ENCODE results near the gene CHD1L.
"Not testable (repeated sequence)": the region's sequence is repeated elsewhere in the genome, so short reads cannot be mapped to it uniquely, and the experiment has no call there.

CHD1L gene

DNA sequence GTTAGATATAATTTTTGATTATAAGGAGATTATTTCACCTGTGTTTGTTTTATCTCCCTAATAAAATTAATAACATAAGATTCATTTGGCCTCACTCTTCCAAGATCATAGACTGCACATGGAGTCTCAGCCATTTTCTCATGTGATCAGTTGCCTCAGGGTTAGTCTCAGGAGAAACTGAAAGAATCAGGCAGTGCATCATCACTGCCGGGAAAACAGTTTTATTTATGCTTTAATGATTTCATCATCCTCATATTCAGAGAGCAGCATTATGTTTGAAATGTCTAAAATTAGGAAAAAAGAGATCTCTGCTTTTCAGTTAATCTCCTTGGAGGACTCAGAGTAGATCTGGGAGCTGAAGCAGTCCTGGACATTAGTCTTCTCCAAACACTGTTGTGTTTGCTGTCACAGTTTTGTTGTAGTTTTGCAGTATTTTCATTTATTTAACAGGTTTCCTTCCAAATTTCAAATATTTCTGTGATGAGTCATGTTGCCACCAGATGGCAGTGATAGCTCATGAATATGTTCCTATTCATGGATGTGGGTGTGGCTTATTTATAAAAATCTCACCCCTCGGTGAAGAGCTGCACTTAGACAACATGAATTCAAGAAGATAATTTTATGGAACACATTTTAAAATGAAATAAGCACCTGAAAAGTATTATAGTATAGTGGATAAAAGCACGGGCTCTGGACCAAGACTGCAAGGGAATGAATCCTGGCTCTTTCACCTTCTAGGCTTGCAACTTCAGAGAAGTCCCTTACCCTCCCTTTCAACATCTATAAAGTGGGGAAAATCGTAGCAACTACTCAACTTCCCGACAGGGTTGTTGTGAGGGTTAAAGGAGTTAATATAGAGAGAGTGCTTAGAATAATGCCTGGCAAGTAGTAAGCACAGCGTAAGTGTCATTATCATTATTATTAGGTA lies 31.2 kb downstream of the CHD1L start:
- Histone ChIP-seq H3K4me1 (ENCODE audit: control insufficient read depth, insufficient read depth, low read length) (peaks cover 8% of the 10 kb centered on the region), H3K27ac (ENCODE audit: low read depth, low read length) (peak overlapping the region; percentile 6), H3K9ac (ENCODE audit: low read depth, low read length) (no peak overlapping the region), H3K9me3 (ENCODE audit: control insufficient read depth, insufficient read depth, low read length) (no peaks in the 10 kb centered on the region), H3K36me3 (ENCODE audit: control insufficient read depth, insufficient read depth, low read length) (peaks cover 91% of the 10 kb centered on the region), H3K27me3 (ENCODE audit: control insufficient read depth, insufficient read depth, low read length) (no peaks in the 10 kb centered on the region), H3K4me3 (ENCODE audit: low read depth, low read length) (no peak overlapping the region)

DNA sequence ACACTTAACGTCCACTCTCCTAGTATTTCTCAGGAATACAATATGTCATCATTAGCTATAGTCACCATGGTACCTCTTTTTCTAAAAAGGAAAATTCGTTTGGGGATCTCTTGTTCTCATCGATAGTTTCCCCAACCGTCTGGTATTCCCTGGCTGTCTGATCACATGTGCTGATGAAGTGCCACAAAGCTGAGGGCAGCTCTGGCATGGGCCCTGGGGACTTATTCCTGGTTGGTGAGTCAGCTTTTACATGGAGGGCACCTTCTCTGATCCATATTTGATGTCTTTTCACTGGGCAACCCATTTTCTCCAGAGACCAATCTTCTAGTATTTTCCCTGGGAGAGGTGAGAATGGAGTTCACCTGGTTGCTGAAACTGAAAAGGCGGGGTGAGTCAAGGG lies 39.5 kb downstream of the CHD1L start:
- peaks cover 92% of the 10 kb centered on the region for H3K36me3 ChIP-seq (ENCODE audit: control insufficient read depth, insufficient read depth, low read length)
- H3K27ac ChIP-seq (ENCODE audit: low read depth, low read length), result no peak overlapping the region
- H3K4me1 ChIP-seq (ENCODE audit: control insufficient read depth, insufficient read depth, low read length), result no peaks in the 10 kb centered on the region
- no peak overlapping the region for H3K4me3 ChIP-seq (ENCODE audit: low read depth, low read length)
- H3K9me3 ChIP-seq (ENCODE audit: control insufficient read depth, insufficient read depth, low read length), result no peaks in the 10 kb centered on the region
- H3K9ac ChIP-seq (ENCODE audit: low read depth, low read length), result no peak overlapping the region
- no peaks in the 10 kb centered on the region for H3K27me3 ChIP-seq (ENCODE audit: control insufficient read depth, insufficient read depth, low read length)

DNA sequence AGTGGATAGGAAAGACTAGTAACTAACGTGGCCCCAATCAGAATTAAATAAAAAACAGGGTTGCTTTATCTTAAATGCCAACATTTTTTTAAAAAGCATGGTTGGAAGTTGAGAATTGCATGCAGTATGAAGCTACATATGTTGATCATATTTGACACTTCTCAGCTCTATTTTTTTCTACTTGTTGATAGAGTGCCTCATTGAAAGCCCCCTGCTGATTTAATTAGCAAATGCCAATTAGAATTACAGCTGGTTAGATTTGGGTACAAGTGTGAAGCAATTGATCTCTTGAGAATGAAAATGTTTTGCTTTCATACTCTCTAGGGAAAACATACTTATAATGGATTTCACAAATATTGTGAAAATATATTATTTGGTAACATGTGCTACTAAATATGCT lies 40.5 kb downstream of the CHD1L start:
- H3K4me3 ChIP-seq (ENCODE audit: low read depth, low read length), result no peak overlapping the region
- H3K27me3 ChIP-seq (ENCODE audit: control insufficient read depth, insufficient read depth, low read length), result no peaks in the 10 kb centered on the region
- no peaks in the 10 kb centered on the region for H3K4me1 ChIP-seq (ENCODE audit: control insufficient read depth, insufficient read depth, low read length)
- H3K9me3 ChIP-seq (ENCODE audit: control insufficient read depth, insufficient read depth, low read length), result no peaks in the 10 kb centered on the region
- H3K27ac ChIP-seq (ENCODE audit: low read depth, low read length), result no peak overlapping the region
- no peak overlapping the region for H3K9ac ChIP-seq (ENCODE audit: low read depth, low read length)
- peaks cover 92% of the 10 kb centered on the region for H3K36me3 ChIP-seq (ENCODE audit: control insufficient read depth, insufficient read depth, low read length)

DNA sequence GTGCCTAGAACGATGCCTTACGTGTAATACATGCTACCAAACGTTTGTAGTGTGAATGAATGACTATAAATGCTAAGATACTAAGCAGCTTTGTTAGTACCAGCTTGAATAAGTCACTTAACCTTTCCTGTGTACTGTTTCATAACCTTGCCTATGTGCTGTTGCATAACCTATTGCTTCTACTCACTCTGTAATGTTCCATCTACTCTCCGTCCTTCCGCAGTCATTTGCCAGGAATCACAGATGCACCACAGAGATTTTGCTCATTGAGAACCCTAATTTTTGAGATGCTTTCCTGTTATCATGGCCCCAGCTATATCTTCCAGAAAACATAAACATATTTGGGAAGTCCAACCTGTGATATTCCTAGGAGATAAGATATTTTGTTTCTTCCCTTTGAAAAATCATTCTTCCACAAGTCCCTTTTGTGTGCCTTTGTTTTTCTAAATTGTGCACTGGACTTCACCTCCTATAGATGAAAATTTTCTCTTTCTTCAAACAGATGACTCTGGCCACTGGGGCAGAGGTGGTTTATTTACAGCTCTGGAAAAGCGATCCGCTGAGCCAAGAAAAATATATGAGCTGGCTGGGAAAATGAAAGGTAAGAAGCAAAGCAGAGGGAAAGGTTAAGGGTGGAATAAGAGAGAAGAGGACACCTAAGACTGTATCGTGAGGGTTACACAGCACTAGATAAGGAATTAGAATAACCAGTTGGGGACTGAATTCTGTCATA lies 44.8 kb downstream of the CHD1L start:
- Histone ChIP-seq H3K4me3 (ENCODE audit: low read depth, low read length) (no peak overlapping the region), H3K4me1 (ENCODE audit: control insufficient read depth, insufficient read depth, low read length) (no peaks in the 10 kb centered on the region), H3K9me3 (ENCODE audit: control insufficient read depth, insufficient read depth, low read length) (no peaks in the 10 kb centered on the region; the same call in 1 of the 2 replicates), H3K36me3 (ENCODE audit: control insufficient read depth, insufficient read depth, low read length) (peaks cover 98% of the 10 kb centered on the region), H3K27me3 (ENCODE audit: control insufficient read depth, insufficient read depth, low read length) (no peaks in the 10 kb centered on the region), H3K9ac (ENCODE audit: low read depth, low read length) (no peak overlapping the region), H3K27ac (ENCODE audit: low read depth, low read length) (no peak overlapping the region)

DNA sequence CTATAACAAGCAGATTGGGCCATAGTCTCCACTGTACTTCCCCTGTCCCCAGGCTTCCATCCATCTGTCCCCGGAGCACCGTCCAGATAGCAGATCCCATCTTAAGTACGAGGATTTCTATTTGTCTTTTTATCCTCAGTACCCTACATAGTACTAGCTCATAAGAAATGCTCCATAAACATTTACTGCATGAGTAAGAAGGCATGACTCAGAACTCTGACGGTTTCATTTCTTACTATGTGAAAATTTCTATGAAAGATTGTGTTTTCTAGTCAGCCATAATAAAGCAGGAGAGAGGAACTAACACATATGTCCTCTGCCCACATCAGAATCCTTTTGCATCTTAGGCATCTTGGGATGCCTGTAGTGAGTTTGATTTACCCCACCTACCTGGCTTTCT lies 49.5 kb downstream of the CHD1L start:
- no peak overlapping the region for H3K27ac ChIP-seq (ENCODE audit: low read depth, low read length)
- H3K9ac ChIP-seq (ENCODE audit: low read depth, low read length), result no peak overlapping the region
- H3K4me3 ChIP-seq (ENCODE audit: low read depth, low read length), result no peak overlapping the region
- H3K9me3 ChIP-seq (ENCODE audit: control insufficient read depth, insufficient read depth, low read length), result peaks cover 10% of the 10 kb centered on the region
- no peaks in the 10 kb centered on the region for H3K27me3 ChIP-seq (ENCODE audit: control insufficient read depth, insufficient read depth, low read length)
- no peaks in the 10 kb centered on the region for H3K4me1 ChIP-seq (ENCODE audit: control insufficient read depth, insufficient read depth, low read length)
- peaks cover 99% of the 10 kb centered on the region for H3K36me3 ChIP-seq (ENCODE audit: control insufficient read depth, insufficient read depth, low read length)

DNA sequence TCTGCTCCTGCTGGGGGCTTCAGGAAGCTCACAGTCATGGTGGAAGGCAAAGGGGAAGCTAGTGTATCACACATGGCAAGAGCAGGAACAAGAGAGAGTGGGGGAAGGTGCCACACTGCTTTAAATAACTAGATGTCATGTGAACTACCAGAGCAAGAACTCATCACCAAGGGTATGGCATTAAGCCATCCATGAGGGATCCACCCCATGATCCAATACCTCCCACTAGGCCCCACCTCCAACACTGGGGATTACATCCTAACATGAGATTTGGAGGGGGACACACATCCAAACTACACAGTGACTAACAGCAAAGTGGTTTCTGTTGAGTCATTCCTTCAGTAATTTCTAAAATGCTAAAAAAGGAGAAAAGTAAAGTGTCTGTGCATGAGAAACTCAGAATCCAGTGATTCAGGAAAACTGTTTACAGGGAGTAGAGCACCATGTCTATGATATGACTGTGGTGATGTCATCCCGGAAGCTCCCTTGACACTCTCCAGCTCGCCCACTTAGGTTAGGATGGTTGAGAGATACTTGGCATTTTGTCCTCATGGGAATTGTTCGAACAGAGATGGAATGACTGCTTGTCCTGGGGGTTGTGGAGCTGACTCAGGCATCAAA lies 50.3 kb downstream of the CHD1L start:
- Histone ChIP-seq H3K4me1 (ENCODE audit: control insufficient read depth, insufficient read depth, low read length) (no peaks in the 10 kb centered on the region), H3K4me3 (ENCODE audit: low read depth, low read length) (no peak overlapping the region), H3K9ac (ENCODE audit: low read depth, low read length) (no peak overlapping the region), H3K9me3 (ENCODE audit: control insufficient read depth, insufficient read depth, low read length) (peaks cover 18% of the 10 kb centered on the region), H3K36me3 (ENCODE audit: control insufficient read depth, insufficient read depth, low read length) (peaks cover 99% of the 10 kb centered on the region), H3K27ac (ENCODE audit: low read depth, low read length) (no peak overlapping the region), H3K27me3 (ENCODE audit: control insufficient read depth, insufficient read depth, low read length) (no peaks in the 10 kb centered on the region)

DNA sequence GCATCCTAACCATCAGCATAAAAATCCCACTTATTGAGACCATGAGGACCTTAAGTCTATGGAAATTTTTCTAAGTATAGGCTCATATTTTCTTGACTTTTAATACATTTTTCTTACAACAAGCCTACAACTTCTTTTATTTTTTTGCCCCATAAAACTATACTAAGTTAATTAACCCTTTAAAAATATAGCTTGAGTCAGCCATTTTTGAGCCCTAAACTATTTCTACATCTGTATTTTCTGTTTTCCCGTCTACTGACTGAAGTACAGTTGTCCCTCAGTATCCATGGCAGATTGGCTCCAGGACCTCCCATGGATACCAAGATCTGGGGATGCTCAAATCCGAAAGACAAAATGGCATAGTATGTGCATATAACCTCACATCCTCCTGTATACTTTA lies 55.0 kb downstream of the CHD1L start:
- peaks cover 62% of the 10 kb centered on the region for H3K36me3 ChIP-seq (ENCODE audit: control insufficient read depth, insufficient read depth, low read length)
- no peak overlapping the region for H3K4me3 ChIP-seq (ENCODE audit: low read depth, low read length)
- peaks cover 55% of the 10 kb centered on the region for H3K9me3 ChIP-seq (ENCODE audit: control insufficient read depth, insufficient read depth, low read length)
- H3K9ac ChIP-seq (ENCODE audit: low read depth, low read length), result no peak overlapping the region
- H3K27ac ChIP-seq (ENCODE audit: low read depth, low read length), result no peak overlapping the region
- H3K4me1 ChIP-seq (ENCODE audit: control insufficient read depth, insufficient read depth, low read length), result no peaks in the 10 kb centered on the region
- H3K27me3 ChIP-seq (ENCODE audit: control insufficient read depth, insufficient read depth, low read length), result no peaks in the 10 kb centered on the region

DNA sequence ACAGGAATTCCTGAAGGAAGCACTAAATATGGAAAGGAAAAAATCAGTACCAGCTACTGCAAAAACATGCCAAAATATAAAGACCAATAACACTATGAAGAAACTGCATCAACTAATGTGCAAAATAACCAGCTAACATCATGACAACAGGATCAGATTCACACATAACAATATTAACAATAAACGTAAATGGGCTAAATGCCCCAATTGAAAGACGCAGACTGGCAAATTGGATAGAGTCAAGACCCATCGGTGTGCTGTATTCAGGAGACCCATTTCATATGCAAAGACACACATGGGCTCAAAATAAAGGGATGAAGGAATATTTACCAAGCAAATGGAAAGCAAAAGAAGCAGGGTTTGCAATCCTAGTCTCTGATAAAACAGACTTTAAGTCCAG lies 63.3 kb downstream of the CHD1L start:
- not testable (repeated sequence) for H3K36me3 ChIP-seq (ENCODE audit: control insufficient read depth, insufficient read depth, low read length); H3K4me1 ChIP-seq (ENCODE audit: control insufficient read depth, insufficient read depth, low read length)
- peaks cover 55% of the 10 kb centered on the region for H3K9me3 ChIP-seq (ENCODE audit: control insufficient read depth, insufficient read depth, low read length)

DNA sequence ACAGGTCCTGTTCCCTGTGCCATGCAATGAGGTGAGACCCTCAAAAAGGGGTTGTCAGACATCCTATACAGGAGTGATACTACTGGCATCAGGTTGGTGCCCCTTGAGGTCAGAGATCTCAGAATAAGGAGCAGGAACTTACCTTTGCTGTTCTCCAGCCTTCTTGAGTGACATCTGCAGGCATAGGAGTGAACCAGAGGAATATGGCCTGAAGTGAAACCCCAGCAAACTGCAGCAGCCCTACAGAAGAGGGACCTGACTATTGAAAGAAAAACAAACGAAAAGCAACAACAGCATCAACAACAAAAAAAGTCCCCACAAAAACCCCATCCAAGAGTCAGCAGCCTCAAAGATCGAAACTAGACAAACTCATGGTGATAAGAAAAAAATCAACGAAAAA lies 74.5 kb downstream of the CHD1L start:
- Histone ChIP-seq H3K4me3 (ENCODE audit: low read depth, low read length) (no peak overlapping the region), H3K36me3 (ENCODE audit: control insufficient read depth, insufficient read depth, low read length) (no peaks in the 10 kb centered on the region), H3K4me1 (ENCODE audit: control insufficient read depth, insufficient read depth, low read length) (no peaks in the 10 kb centered on the region), H3K9me3 (ENCODE audit: control insufficient read depth, insufficient read depth, low read length) (no peaks in the 10 kb centered on the region), H3K9ac (ENCODE audit: low read depth, low read length) (no peak overlapping the region), H3K27ac (ENCODE audit: low read depth, low read length) (no peak overlapping the region), H3K27me3 (ENCODE audit: control insufficient read depth, insufficient read depth, low read length) (no peaks in the 10 kb centered on the region)

More for the DNA sequence above, 63.3 kb downstream of the CHD1L start:
- H3K9ac ChIP-seq (ENCODE audit: low read depth, low read length); H3K27me3 ChIP-seq (ENCODE audit: control insufficient read depth, insufficient read depth, low read length); H3K4me3 ChIP-seq (ENCODE audit: low read depth, low read length); H3K27ac ChIP-seq (ENCODE audit: low read depth, low read length): not testable (repeated sequence)

DNA sequence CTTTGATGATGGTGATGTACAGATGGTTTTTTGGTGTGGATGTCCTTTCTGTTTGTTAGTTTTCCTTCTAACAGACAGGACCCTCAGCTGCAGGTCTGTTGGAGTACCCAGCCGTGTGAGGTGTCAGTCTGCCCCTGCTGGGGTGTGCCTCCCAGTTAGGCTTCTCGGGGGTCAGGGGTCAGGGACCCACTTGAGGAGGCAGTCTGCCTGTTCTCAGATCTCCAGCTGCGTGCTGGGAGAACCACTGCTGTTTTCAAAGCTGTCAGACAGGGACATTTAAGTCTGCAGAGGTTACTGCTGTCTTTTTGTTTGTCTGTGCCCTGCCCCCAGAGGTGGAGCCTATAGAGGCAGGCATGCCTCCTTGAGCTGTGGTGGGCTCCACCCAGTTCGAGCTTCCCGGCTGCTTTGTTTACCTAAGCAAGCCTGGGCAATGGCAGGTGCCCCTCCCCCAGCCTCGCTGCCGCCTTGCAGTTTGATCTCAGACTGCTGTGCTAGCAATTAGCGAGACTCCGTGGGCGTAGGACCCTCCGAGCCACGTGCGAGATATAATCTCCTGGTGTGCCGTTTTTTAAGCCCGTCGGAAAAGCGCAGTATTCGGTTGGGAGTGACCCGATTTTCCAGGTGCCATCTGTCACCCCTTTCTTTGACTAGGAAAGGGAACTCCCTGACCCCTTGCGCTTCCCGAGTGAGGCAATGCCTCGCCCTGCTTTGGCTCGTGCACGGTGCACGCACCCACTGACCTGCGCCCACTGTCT lies 84.6 kb downstream of the CHD1L start:
- not testable (repeated sequence) for H3K27ac ChIP-seq (ENCODE audit: low read depth, low read length); H3K36me3 ChIP-seq (ENCODE audit: control insufficient read depth, insufficient read depth, low read length); H3K9me3 ChIP-seq (ENCODE audit: control insufficient read depth, insufficient read depth, low read length); H3K9ac ChIP-seq (ENCODE audit: low read depth, low read length); H3K4me3 ChIP-seq (ENCODE audit: low read depth, low read length); H3K4me1 ChIP-seq (ENCODE audit: control insufficient read depth, insufficient read depth, low read length); H3K27me3 ChIP-seq (ENCODE audit: control insufficient read depth, insufficient read depth, low read length)
